ENCODE results near the gene TMEM218. TPM values are rescaled to one million over a fixed set of nuclear protein-coding genes. Genes with fewer than 3 reads are reported as not detected.

Gene TMEM218
- polyA plus RNA-seq (2012; ENCODE audit: insufficient read depth, insufficient read length, low read depth): 14.5 TPM

DNA sequence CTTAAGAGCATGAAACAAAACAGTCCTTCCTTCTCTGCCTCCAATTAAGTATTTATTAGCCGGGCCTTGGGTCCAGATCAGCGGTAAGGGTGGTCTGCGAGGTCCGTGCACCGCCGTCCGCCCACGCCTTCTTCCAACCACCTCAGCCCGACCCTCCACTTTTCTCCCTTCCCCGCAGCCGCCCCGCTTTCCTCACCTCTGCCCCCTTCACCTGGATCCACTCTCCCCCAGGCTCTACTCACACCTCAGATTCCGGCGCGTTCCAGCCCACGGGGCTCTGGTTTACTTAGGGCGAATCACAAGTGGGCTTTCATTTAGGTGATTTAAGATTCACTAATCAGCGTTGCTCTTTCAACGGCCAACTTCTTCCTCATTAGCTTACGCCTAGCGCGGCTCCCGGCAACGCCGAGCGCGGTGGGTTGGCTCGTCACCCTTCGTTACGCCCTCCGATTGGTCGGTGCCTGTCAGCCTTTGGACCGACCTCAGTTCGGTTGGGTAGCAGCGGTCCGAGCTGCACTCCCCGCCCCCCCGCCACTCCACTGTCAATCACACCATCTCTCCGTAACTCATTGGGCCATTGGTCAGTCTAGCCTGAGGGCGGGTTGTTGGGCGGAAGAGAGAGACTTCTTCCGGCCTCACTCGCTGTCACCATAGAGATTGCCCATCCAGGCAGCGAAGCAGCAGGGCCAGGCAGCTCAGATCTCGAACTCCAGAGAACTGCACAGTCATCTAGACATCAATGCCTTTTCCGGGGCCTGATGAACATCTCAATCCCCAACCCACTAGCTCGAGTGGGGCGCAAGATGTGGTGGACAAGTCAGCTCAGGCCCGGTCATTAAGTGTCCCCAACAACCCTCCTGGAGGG, at the start of gene TMEM218:
Gene TMEM218, minus strand, starts transcription at position 284 of the 865 bp plus-strand sequence. CDS start 9,385 bp downstream, outside the sequence.
- Histone ChIP-seq H3K9me3 (no peaks in the 10 kb centered on the region), H3K27me3 (peaks cover 3% of the 10 kb centered on the region; the same call in 1 of the 2 replicates), H3K4me3 (ENCODE audit: low read depth, low read length) (peak within 1 kb of the TSS; percentile 92), H3K4me1 (no peaks in the 10 kb centered on the region), H3K36me3 (no peaks in the 10 kb centered on the region)
- TF ChIP-seq, protein P1, sequence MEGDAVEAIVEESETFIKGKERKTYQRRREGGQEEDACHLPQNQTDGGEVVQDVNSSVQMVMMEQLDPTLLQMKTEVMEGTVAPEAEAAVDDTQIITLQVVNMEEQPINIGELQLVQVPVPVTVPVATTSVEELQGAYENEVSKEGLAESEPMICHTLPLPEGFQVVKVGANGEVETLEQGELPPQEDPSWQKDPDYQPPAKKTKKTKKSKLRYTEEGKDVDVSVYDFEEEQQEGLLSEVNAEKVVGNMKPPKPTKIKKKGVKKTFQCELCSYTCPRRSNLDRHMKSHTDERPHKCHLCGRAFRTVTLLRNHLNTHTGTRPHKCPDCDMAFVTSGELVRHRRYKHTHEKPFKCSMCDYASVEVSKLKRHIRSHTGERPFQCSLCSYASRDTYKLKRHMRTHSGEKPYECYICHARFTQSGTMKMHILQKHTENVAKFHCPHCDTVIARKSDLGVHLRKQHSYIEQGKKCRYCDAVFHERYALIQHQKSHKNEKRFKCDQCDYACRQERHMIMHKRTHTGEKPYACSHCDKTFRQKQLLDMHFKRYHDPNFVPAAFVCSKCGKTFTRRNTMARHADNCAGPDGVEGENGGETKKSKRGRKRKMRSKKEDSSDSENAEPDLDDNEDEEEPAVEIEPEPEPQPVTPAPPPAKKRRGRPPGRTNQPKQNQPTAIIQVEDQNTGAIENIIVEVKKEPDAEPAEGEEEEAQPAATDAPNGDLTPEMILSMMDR (IDR thresholded peaks at IDR 0.05; ENCODE audit: low read depth, low read length): no peak
- peak; percentile 99 for DNase-seq

DNA sequence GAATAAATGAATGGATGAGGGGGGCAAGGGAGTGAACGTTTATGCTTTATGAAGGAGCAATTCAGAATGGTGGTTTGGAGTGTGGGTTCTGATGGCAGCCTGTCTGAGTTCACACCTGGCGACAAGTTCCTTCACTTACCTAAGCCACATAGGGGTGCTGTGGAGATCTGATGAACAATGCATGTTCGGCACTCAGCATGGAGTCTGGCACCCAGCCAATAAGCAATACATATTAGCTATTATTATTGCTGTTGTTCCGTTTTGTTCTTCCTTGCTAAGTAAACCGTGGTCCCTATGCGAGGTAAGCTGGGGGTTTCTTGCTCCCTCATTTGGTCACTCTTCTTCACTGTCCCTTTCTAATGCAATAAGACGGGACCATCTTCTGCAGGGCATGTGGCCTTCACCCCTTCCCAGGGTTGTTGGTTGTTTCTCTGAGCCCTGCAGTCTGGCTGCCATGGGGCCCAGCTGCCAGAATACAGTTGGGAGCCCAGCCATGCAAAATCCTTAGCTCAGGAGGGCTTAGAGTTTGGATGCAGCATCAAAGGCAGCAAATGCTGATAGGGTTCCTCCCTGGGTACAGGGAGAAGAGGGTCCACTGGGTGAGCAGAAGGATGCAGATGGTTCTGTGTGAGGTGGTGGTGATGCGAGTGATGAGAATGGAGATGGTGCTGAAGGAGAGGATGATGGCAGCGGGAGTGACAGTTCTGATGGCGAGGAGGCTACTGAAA, 46.7 kb upstream of the TMEM218 start:
- no peak for DNase-seq
- TF ChIP-seq, protein P1 (IDR thresholded peaks at IDR 0.05; ENCODE audit: low read depth, low read length): no peak

DNA sequence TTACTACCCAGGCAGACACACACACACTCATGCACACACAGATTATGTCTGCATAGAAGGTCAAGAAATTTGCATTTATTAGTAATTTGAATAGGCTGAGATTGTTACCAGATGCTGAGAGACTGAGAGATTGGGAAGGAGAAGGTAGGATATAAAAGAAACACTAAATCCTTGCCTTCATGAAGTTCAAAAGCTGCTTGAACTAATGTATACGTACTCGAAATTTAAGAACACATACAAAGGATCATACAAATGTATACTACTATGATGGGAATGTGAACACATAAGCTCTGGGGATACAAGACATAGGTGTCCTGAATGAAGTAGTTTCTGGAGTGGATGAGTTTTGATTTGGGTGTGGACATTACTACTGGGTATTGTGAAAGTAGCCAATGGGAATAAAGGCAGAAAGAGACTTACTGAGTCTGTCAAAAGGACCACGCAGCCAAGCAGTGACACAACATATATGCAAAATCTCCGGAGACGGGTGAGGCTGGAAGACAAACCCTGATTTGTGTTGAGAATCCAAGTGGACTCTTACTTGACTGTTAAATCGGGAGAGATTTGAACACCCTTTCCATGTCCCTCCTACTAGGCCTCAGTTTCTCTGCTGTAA, 45.8 kb upstream of the TMEM218 start:
- Histone ChIP-seq H3K9me3 (no peaks in the 10 kb centered on the region), H3K4me3 (ENCODE audit: low read depth, low read length) (no peak overlapping the region), H3K36me3 (no peaks in the 10 kb centered on the region), H3K4me1 (no peaks in the 10 kb centered on the region), H3K27me3 (peaks cover 2% of the 10 kb centered on the region)
- TF ChIP-seq, protein P1 (IDR thresholded peaks at IDR 0.05; ENCODE audit: low read depth, low read length): no peak
- DNase-seq: no peak

More for the DNA sequence above, 46.7 kb upstream of the TMEM218 start:
- no peaks in the 10 kb centered on the region for H3K36me3 ChIP-seq
- H3K27me3 ChIP-seq: peaks cover under 1% of the 10 kb centered on the region; the same call in 1 of the 2 replicates
- H3K9me3 ChIP-seq: no peaks in the 10 kb centered on the region
- H3K4me1 ChIP-seq: no peaks in the 10 kb centered on the region
- no peak overlapping the region for H3K4me3 ChIP-seq (ENCODE audit: low read depth, low read length)

DNA sequence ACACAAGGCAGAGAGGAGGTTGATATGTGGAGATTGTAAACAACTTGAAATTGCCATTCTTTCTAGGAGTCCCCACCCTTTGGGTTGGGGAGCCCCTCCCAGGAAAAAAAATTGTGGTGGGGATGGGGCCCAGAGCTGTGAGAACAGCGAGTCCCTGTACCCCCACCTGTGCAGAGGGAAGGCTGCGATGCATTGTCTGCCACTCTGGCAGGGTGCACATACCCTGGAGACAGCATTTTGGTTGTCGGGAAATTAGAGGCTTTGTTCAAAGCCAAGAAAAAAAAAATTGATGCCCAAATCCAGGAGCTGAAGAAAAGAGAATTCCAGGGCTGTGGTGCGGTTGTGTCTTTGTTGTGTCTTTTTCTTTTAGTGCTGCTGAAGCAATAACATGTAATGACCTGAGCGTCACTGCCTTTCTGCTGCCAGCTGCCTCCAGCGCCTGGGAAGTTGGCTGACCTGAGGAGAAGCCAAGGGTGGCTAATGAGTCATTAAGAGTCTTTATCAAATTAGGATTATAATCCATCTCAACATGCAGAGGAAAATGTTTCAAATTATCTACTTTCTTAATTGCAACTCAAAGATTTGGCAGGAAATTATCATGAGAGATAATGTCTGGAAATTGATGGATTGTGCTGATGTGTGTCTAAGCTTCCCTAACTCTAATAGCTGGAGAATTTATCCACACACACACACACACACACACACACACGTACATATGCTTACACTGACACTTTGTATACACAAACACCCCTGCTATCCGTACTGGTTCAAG, 45.1 kb upstream of the TMEM218 start:
- Histone ChIP-seq H3K36me3 (no peaks in the 10 kb centered on the region), H3K4me3 (ENCODE audit: low read depth, low read length) (no peak overlapping the region), H3K4me1 (no peaks in the 10 kb centered on the region), H3K27me3 (peaks cover 8% of the 10 kb centered on the region), H3K9me3 (no peaks in the 10 kb centered on the region)
- TF ChIP-seq, protein P1 (IDR thresholded peaks at IDR 0.05; ENCODE audit: low read depth, low read length): no peak
- no peak for DNase-seq

DNA sequence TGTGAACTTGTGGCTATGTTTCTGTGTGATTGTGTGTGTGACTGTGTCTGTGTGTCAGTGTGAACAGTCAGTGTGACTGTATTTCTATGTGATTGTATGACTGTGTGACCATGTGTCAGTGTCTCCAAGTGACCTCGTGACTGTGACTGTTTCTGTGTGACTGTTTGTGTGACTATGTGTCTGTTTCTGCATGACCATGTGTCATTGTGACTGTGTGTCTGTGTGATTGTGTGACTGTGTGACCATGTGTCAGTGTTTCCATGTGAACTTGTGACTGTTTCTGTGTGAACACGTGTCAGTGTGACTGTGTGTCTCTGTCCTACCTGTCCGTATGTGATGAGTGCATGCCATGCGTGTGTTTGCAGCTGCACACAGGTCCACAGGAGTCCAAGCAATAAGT, 44.3 kb upstream of the TMEM218 start:
- Histone ChIP-seq H3K36me3 (no peaks in the 10 kb centered on the region), H3K27me3 (peaks cover 8% of the 10 kb centered on the region), H3K4me1 (no peaks in the 10 kb centered on the region), H3K9me3 (no peaks in the 10 kb centered on the region), H3K4me3 (ENCODE audit: low read depth, low read length) (no peak overlapping the region)
- TF ChIP-seq, protein P1 (IDR thresholded peaks at IDR 0.05; ENCODE audit: low read depth, low read length): no peak
- no peak for DNase-seq
